ENCODE results near the gene NTRK2.

NTRK2 gene

GRCh38 chr9:84823421-84824271 lies 154.1 kb downstream of the NTRK2 start:
- DNase-seq = no peak

- DNase-seq = no peak
Measured at GRCh38 chr9:84827216-84827765, 157.8 kb downstream of the NTRK2 start.

- DNase-seq = no peak
Measured at GRCh38 chr9:84828046-84828445, 158.5 kb downstream of the NTRK2 start.

GRCh38 chr9:84829471-84829870 lies 159.9 kb downstream of the NTRK2 start:
- no peak for DNase-seq

- DNase-seq = no peak
Measured at GRCh38 chr9:84829997-84830696, 160.6 kb downstream of the NTRK2 start.

GRCh38 chr9:84831377-84831776 lies 161.8 kb downstream of the NTRK2 start:
- no peak for DNase-seq

GRCh38 chr9:84832453-84832852 lies 162.9 kb downstream of the NTRK2 start:
- DNase-seq = no peak

- DNase-seq = no peak
Measured at GRCh38 chr9:84834426-84834825, 164.9 kb downstream of the NTRK2 start.

GRCh38 chr9:84835745-84836144 lies 166.2 kb downstream of the NTRK2 start:
- DNase-seq = no peak

- DNase-seq = no peak
Measured at GRCh38 chr9:84838879-84839278, 169.3 kb downstream of the NTRK2 start.

GRCh38 chr9:84839541-84839940 lies 170.0 kb downstream of the NTRK2 start:
- DNase-seq = no peak

GRCh38 chr9:84841931-84842330 lies 172.4 kb downstream of the NTRK2 start:
- no peak for DNase-seq

GRCh38 chr9:84843175-84843824 lies 173.8 kb downstream of the NTRK2 start:
- no peak for DNase-seq

- DNase-seq = no peak
Measured at GRCh38 chr9:84845956-84846900, 176.7 kb downstream of the NTRK2 start.

GRCh38 chr9:84846906-84847305 lies 177.4 kb downstream of the NTRK2 start:
- no peak for DNase-seq

- DNase-seq = no peak
Measured at GRCh38 chr9:84849049-84849448, 179.5 kb downstream of the NTRK2 start.

- DNase-seq = no peak
Measured at GRCh38 chr9:84850830-84851392, 181.4 kb downstream of the NTRK2 start.

- DNase-seq = no peak
Measured at GRCh38 chr9:84851935-84852585, 182.5 kb downstream of the NTRK2 start.

- DNase-seq = no peak
Measured at GRCh38 chr9:84852617-84853301, 183.2 kb downstream of the NTRK2 start.

GRCh38 chr9:84856181-84856632 lies 186.7 kb downstream of the NTRK2 start:
- DNase-seq = no peak

- no peak for DNase-seq
Measured at GRCh38 chr9:84857211-84857610, 187.7 kb downstream of the NTRK2 start.
